Panc1 (cell line): ENCODE measurements around the gene TULP1.

Source experiments
- POLR2AphosphoS5 ChIP-seq: IDR thresholded peaks from 2 replicates; pipeline ENCODE4 v1.6.1; 2012; ENCODE audit warnings: mild to moderate bottlenecking, low read depth, low read length, moderate library complexity
- REST ChIP-seq, 2 experiments: IDR thresholded peaks; 2 replicates each; pipeline ENCODE4 v1.6.1; 2011 to 2012; ENCODE audit warnings: low read depth in 2 of 2, control low read depth in 1 of 2, low read length in 1 of 2, mild to moderate bottlenecking in 1 of 2, moderate library complexity in 1 of 2; ENCODE audit not compliant: insufficient read depth in 1 of 2
- SIN3A ChIP-seq: IDR thresholded peaks from 2 replicates; pipeline ENCODE4 v1.6.1; 2012; ENCODE audit warnings: low read depth, mild to moderate bottlenecking, low read length, moderate library complexity, borderline replicate concordance; ENCODE audit not compliant: insufficient read depth
- TCF7L2 ChIP-seq: IDR thresholded peaks from 2 replicates; pipeline ENCODE4 v1.6.1; 2011; ENCODE audit warnings: mild to moderate bottlenecking, low read depth, low read length, inconsistent platforms
- TF ChIP-seq, protein P1 (sequence below): fragments of 450-650 bp; IDR thresholded peaks from 2 replicates; pipeline ENCODE4 v1.5.1; 2017; ENCODE audit warnings: mild to moderate bottlenecking

DNA sequence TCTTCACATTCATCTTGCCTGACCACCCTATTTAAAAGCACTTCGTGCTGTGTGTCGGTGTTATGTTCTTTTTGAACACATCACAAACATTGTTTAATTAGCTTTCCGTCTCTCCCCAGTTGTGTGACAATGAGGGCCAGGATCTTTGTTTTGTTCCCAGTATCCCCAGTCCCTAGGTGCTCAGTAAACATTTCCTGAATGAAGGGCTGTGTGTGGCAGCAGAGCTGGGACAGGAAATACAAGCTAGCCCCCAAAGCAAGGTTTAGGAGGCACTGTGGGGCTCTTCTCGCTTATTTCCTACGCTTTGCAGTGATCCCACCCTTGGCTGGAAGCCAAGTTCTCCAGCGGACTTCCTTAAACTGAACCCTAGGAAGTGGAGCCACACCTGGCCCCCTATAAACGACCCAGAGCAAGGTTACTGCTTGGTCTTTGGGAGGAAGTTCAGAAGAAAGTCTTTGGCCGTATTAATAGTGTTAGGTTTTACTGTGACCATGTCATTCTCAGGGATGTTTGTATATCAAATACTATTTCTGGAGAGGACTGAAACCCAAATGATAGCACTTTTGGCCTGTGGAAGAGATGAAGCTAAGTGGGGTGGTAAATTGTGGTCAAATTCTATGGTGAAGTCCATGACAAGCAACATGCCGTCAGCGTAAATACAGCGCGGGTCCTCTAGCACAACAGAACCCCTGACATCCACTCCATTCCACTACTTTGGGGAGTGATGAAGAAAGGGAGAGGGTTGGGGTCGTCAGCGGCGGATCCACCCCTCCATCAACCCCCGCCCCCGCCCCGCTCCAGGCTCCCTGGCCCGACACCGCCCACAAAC is 61.1 kb downstream of the TULP1 start:
- TF ChIP-seq, protein P1, sequence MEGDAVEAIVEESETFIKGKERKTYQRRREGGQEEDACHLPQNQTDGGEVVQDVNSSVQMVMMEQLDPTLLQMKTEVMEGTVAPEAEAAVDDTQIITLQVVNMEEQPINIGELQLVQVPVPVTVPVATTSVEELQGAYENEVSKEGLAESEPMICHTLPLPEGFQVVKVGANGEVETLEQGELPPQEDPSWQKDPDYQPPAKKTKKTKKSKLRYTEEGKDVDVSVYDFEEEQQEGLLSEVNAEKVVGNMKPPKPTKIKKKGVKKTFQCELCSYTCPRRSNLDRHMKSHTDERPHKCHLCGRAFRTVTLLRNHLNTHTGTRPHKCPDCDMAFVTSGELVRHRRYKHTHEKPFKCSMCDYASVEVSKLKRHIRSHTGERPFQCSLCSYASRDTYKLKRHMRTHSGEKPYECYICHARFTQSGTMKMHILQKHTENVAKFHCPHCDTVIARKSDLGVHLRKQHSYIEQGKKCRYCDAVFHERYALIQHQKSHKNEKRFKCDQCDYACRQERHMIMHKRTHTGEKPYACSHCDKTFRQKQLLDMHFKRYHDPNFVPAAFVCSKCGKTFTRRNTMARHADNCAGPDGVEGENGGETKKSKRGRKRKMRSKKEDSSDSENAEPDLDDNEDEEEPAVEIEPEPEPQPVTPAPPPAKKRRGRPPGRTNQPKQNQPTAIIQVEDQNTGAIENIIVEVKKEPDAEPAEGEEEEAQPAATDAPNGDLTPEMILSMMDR: no peak
- TF ChIP-seq POLR2AphosphoS5 (no peak), REST (IDR thresholded peaks at IDR 0.05; ENCODE audit: insufficient read depth in 1 of 2, low read depth in 2 of 2, low read length in 1 of 2) (no peak), SIN3A (no peak), TCF7L2 (no peak)
